K562 (cell line): ENCODE measurements around the gene DCLK2. TPM values are rescaled to one million over a fixed set of nuclear protein-coding genes. Genes with fewer than 3 reads are reported as not detected.

Experiments used
- ATAC-seq: fragments of 200-7000 bp; cut with Tn5 transposase; 3 replicates; pipeline ENCODE4 v1.9.1; 2020; ENCODE audit warnings: moderate library complexity
- BruUV-seq: library from RNA; stranded (reverse); fragments of 400-500 nt; replicated peaks from 2 replicates; lab custom pipeline; 2021; lab: Mats Ljungman, UMichigan
- CTCF ChIA-PET: fragments of 300-600 bp; formaldehyde crosslinking; extraction: SDS; loops from one replicate; lab custom pipeline; 2021; ENCODE audit warnings: low intra/inter-chr PET ratio; lab: Yijun Ruan, JAX
- POLR2A ChIA-PET: fragments of 300-600, 350-650 bp; sonication (Branson Sonifier 250); formaldehyde crosslinking; extraction: SDS; loops from one replicate; lab custom pipeline; 2021; ENCODE audit warnings: antibody characterized with exemption, inconsistent platforms; lab: Yijun Ruan, JAX
- DNase-seq, 4 experiments: peaks; one replicate each; pipeline versions ENCODE4 v3.0.0 to v3.0.0-alpha.2; 2011 to 2018; ENCODE audit warnings: low spot score in 3 of 4, mixed read lengths in 3 of 4; ENCODE audit errors: extremely low read depth in 1 of 4
- FAIRE-seq: peaks from 2 replicates; lab custom pipeline; 2011; peaks lifted over from hg19 to GRCh38; lab: Jason Lieb, UNC
- H2AFZ ChIP-seq: 2 replicates; pipeline ENCODE4 v1.6.0; 2011; ENCODE audit warnings: low read depth, low read length, control low read depth, inconsistent platforms
- H3K27ac ChIP-seq: fragments of 200-600 bp; 3 replicates; pipeline ENCODE4 v1.8.0; 2011; ENCODE audit warnings: low read depth, mild to moderate bottlenecking, control low read depth, inconsistent platforms, low read length, moderate library complexity, mixed read lengths; ENCODE audit errors: extremely low read depth
- H3K27me3 ChIP-seq, 2 experiments: fragments of 300-600 bp in 1 of 2; 2 replicates in 1 of 2; 3 replicates in 1 of 2; pipeline versions ENCODE4 v1.6.0 to v1.8.0; 2011; ENCODE audit warnings: inconsistent platforms in 2 of 2, low read length in 2 of 2, mild to moderate bottlenecking in 1 of 2, mixed read lengths in 1 of 2, moderate library complexity in 1 of 2; ENCODE audit not compliant: control insufficient read depth in 2 of 2, insufficient read depth in 2 of 2
- H3K36me3 ChIP-seq: fragments of 300-600 bp; 3 replicates; pipeline ENCODE4 v1.8.0; 2011; ENCODE audit warnings: mild to moderate bottlenecking, low read length, inconsistent platforms; ENCODE audit not compliant: control insufficient read depth, insufficient read depth
- H3K4me1 ChIP-seq, 2 experiments: fragments of 200-600 bp in 1 of 2; replicated peaks in 1 of 2; 2 replicates in 1 of 2; 3 replicates in 1 of 2; pipeline versions ENCODE4 v1.5.1 to v1.8.0; 2011; ENCODE audit warnings: inconsistent platforms in 2 of 2, low read length in 2 of 2, mild to moderate bottlenecking in 1 of 2, mixed read lengths in 1 of 2, moderate library complexity in 1 of 2; ENCODE audit not compliant: control insufficient read depth in 2 of 2, insufficient read depth in 2 of 2
- H3K4me2 ChIP-seq: 2 replicates; pipeline ENCODE4 v1.6.1; 2011; ENCODE audit warnings: low read length, control low read depth, inconsistent platforms, mixed read lengths; ENCODE audit not compliant: insufficient read depth
- H3K4me3 ChIP-seq: fragments of 200-600 bp; sonication (generic), shearing (Covaris generic); 2 replicates; pipeline ENCODE4 v1.5.1; 2016; ENCODE audit warnings: control low read depth, inconsistent platforms
- H3K79me2 ChIP-seq: fragments of 200-600 bp; 3 replicates; pipeline ENCODE4 v1.8.0; 2011; ENCODE audit warnings: low read length, inconsistent platforms; ENCODE audit not compliant: control insufficient read depth, insufficient read depth
- H3K9ac ChIP-seq, 2 experiments: 2 replicates each; pipeline versions ENCODE4 v1.6.0 to v1.6.1; 2011; ENCODE audit warnings: low read depth in 2 of 2, low read length in 2 of 2, control low read depth in 1 of 2, inconsistent platforms in 1 of 2, mild to moderate bottlenecking in 1 of 2, mixed read lengths in 1 of 2; ENCODE audit not compliant: insufficient read depth in 1 of 2
- H3K9me1 ChIP-seq: one replicate; pipeline ENCODE4 v1.6.0; 2011; ENCODE audit warnings: inconsistent platforms, mild to moderate bottlenecking, low read length, moderate library complexity; ENCODE audit not compliant: control insufficient read depth, insufficient read depth
- H3K9me3 ChIP-seq: replicated peaks from 2 replicates; pipeline ENCODE4 v1.5.1; 2011; ENCODE audit warnings: low read depth, low read length, inconsistent platforms; ENCODE audit not compliant: control insufficient read depth, insufficient read depth
- H4K20me1 ChIP-seq: replicated peaks from 2 replicates; pipeline ENCODE4 v1.6.1; 2011; ENCODE audit warnings: low read length, inconsistent platforms, mixed read lengths; ENCODE audit not compliant: control insufficient read depth, insufficient read depth
- C11orf30 ChIP-seq: fragments of 450-650 bp; IDR thresholded peaks from 2 replicates; pipeline ENCODE4 v1.6.1; 2016; ENCODE audit warnings: low read depth, mild to moderate bottlenecking
- EGR1 ChIP-seq: fragments of 450-650 bp; conservative IDR thresholded peaks from 2 replicates; pipeline ENCODE4 v1.6.1; 2017; ENCODE audit warnings: mild to moderate bottlenecking
- RBM14 ChIP-seq: fragments of 200-400 bp; formaldehyde crosslinking; IDR thresholded peaks from 2 replicates; pipeline ENCODE4 v1.6.1; 2018; ENCODE audit warnings: low read depth, mild to moderate bottlenecking, low read length, moderate library complexity, borderline replicate concordance; ENCODE audit not compliant: insufficient read depth
- ZFX ChIP-seq: sonication (generic); formaldehyde crosslinking; IDR thresholded peaks from 2 replicates; pipeline ENCODE4 v1.8.0; 2022; ENCODE audit warnings: mild to moderate bottlenecking, missing genetic modification reagents, moderate library complexity
- WGBS: fragments of 100-300 bp; shearing (Covaris generic); methylation state at CpG from one replicate; pipeline ENCODE4 v1.1.6; 2016; ENCODE audit warnings: low coverage, mixed read lengths; ENCODE audit not compliant: insufficient coverage; ENCODE audit errors: missing lambda C conversion rate; 5-methylcytosine and 5-hydroxymethylcytosine counted together
- in situ Hi-C: fragments of 300-500 bp; cut with MboI; formaldehyde crosslinking; loops from 4 replicates; pipeline ENCODE4 v1.15.0; 2018; ENCODE audit warnings: inconsistent platforms, mixed read lengths
- intact Hi-C: fragments of 100-400 bp; cut with micrococcal nuclease; formaldehyde crosslinking; loops from 2 replicates; pipeline ENCODE4 v1.14.2; 2022
- polyA plus RNA-seq, 8 experiments: library from polyadenylated mRNA; depleted of rRNA in 4 of 8; stranded (reverse) in 5 of 8; unstranded in 3 of 8; fragments of >200 nt; fragmentation: Nextera tagmentation in 2 of 8; fragmentation: Illumina TruSeq in 1 of 8; extraction: Ambion mirVana in 2 of 8; extraction: Trizol in 1 of 8; gene quantifications; 2 replicates each; pipeline versions ENCODE4 v1.2.1 to v1.2.3, GENCODE V29; 2011 to 2014; ENCODE audit warnings: inconsistent platforms in 1 of 8, missing spikeins in 1 of 8
- total RNA-seq, 7 experiments: library from RNA; depleted of rRNA in 6 of 7; stranded (reverse); fragments of >200 nt in 6 of 7; fragmentation: Illumina TruSeq in 2 of 7; extraction: Trizol in 2 of 7; gene quantifications; 2 replicates each; pipeline versions ENCODE4 v1.2.1 to v1.2.3, GENCODE V29; 2011 to 2021; ENCODE audit warnings: low replicate concordance in 1 of 7
- TF ChIP-seq, protein P1 (sequence below), 2 experiments: IDR thresholded peaks in 1 of 2; conservative IDR thresholded peaks in 1 of 2; 2 replicates each; pipeline ENCODE4 v1.6.1; 2016; ENCODE audit warnings: low read depth in 2 of 2, mild to moderate bottlenecking in 1 of 2, missing compliant biosample characterization in 1 of 2, missing genetic modification characterization in 1 of 2, moderate library complexity in 1 of 2

The DCLK2 gene
- total and polyA plus RNA-seq, 9 of the 15 experiments (the other 6 are each of a cell fraction or from before 2014, with no cell fraction given), result not detected

DNA sequence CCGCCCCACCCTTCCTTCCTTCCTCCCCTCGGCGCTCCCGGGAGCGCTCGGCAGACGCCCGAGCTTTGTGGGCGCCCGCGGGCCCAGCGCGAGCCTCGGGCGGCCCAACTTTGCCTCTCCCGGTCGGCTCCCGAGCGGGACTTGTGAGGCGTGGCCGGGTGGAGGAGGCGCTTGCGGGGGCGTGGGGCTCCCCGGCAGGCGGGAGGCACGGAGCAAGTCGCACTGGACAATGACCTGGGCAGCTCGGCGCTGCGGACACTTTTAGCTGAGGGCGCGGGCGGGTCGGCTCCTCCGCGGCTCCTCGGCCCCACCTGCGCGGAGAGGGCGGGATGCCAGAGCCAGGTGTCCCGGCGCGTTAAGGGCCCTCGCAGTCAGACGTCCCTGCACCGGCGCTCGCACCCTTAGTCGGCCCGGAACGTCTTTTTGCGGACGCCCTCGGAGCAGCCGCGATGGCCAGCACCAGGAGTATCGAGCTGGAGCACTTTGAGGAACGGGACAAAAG lies 385 bp downstream of the DCLK2 start:
- Histone ChIP-seq H3K9me3 (no peaks in the 10 kb centered on the region), H3K9me1 (no peaks in the 10 kb centered on the region), H3K79me2 (no peaks in the 10 kb centered on the region), H2AFZ (no peak overlapping the region), H4K20me1 (no peaks in the 10 kb centered on the region), H3K27me3 (peaks cover 2 to 23% of the 10 kb centered on the region in 2 experiments; a peak in 2 of 5 replicates), H3K4me3 (no peak overlapping the region), H3K27ac (no peak overlapping the region), H3K36me3 (no peaks in the 10 kb centered on the region), H3K9ac (no peak overlapping the region), H3K4me1 (peaks cover 0 to 15% of the 10 kb centered on the region in 2 experiments; a peak in 2 of 5 replicates), H3K4me2 (no peak overlapping the region)
- FAIRE-seq (no peak), DNase-seq (peak; percentile 2 to 17 (median 14)), ATAC-seq (peak; percentile 36; the same call in 2 of the 3 replicates)
- intact Hi-C loops, result no loop called here
- TF ChIP-seq EGR1 (peak; percentile 19; the same call in 1 of the 2 replicates), C11orf30 (no peak), RBM14 (no peak)
- WGBS, result 21% methylated on average over 32 of the region's 59 CpGs
- in situ Hi-C loops, result no loop called here
- ChIA-PET POLR2A (no interaction called here), CTCF (no interaction called here)
- BruUV-seq, result no TSS peak

DNA sequence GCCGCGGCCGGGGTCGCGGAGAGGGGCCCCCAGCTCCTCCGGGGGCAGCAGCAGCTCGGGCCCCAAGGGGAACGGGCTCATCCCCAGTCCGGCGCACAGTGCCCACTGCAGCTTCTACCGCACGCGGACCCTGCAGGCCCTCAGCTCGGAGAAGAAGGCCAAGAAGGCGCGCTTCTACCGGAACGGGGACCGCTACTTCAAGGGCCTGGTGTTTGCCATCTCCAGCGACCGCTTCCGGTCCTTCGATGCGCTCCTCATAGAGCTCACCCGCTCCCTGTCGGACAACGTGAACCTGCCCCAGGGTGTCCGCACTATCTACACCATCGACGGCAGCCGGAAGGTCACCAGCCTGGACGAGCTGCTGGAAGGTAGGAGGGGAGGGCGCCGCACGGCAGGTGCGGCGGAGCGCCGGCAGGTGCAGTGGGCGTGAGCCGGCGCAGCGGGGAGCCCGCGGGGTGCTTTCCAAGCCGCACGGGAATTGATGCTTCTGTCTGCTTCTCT lies 886 bp downstream of the DCLK2 start:
- peaks cover 0 to 15% of the 10 kb centered on the region in 2 experiments; a peak in 2 of 5 replicates for H3K4me1 ChIP-seq
- ATAC-seq (no peak), DNase-seq (no peak), FAIRE-seq (no peak)
- POLR2A ChIA-PET, result no interaction called here
- H3K4me3 ChIP-seq, result no peak overlapping the region
- no peak overlapping the region for H3K4me2 ChIP-seq
- H3K9me1 ChIP-seq, result no peaks in the 10 kb centered on the region
- TF ChIP-seq, protein P1, sequence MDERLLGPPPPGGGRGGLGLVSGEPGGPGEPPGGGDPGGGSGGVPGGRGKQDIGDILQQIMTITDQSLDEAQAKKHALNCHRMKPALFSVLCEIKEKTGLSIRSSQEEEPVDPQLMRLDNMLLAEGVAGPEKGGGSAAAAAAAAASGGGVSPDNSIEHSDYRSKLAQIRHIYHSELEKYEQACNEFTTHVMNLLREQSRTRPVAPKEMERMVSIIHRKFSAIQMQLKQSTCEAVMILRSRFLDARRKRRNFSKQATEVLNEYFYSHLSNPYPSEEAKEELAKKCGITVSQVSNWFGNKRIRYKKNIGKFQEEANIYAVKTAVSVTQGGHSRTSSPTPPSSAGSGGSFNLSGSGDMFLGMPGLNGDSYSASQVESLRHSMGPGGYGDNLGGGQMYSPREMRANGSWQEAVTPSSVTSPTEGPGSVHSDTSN (CRISPR knock-in tag; IDR thresholded peaks at IDR 0.05; ENCODE audit: low read depth), result no peak
- TF ChIP-seq, protein P1 (tag; conservative IDR thresholded peaks at IDR 0.05; ENCODE audit: low read depth), result no peak
- no peak for TF ChIP-seq ZFX (CRISPR knock-in tag)
- no TSS peak for BruUV-seq
- no peaks in the 10 kb centered on the region for H3K79me2 ChIP-seq
- no peak overlapping the region for H2AFZ ChIP-seq
- H4K20me1 ChIP-seq, result no peaks in the 10 kb centered on the region
- H3K27ac ChIP-seq, result no peak overlapping the region
- no peaks in the 10 kb centered on the region for H3K9me3 ChIP-seq
- no peak overlapping the region for H3K9ac ChIP-seq
- in situ Hi-C loops (no loop called here), intact Hi-C loops (no loop called here)
- WGBS, result 43% methylated on average over 29 of the region's 47 CpGs
- CTCF ChIA-PET, result no interaction called here
- no peaks in the 10 kb centered on the region for H3K36me3 ChIP-seq
- peaks cover 2 to 23% of the 10 kb centered on the region in 2 experiments; a peak in 2 of 5 replicates for H3K27me3 ChIP-seq
